Measurements from ENCODE around the gene SFXN3. TPM values are rescaled to one million over a fixed set of nuclear protein-coding genes. Genes with fewer than 3 reads are reported as not detected.

The SFXN3 gene
- total and polyA plus RNA-seq, 10 of the 15 experiments (the other 5 are each of a cell fraction or from before 2014, with no cell fraction given), result 0.05 to 11.3 (median 1.2) TPM

DNA sequence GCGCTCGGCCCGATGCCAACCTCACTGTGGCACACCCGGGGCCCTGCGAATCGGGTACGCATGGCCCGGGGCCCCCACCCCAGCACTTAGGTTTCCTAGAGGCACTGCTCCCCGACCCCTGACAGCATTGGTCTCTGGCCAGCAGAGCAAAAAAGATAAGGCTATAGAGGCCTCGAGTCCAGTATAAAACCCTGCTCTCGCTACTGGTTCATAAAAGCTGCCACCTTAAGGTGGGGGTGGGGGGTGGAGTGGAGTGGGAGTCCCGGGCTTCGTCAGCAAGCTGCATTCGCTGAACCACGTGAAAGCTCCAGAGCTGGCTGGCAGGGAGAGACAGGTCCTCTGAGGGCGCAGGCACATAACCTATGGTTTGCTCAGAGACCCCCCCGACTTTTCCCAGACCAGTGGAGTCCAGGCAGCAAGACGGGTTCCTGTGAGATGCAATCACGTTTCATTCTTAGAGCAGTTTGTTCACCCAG is 32.1 kb downstream of the SFXN3 start:
- RAD21 ChIA-PET (ENCODE audit: unreplicated experiment), result interaction anchor here (2.5 to 7.5 kb wide), 2 partner anchors 12 to 21 kb away, joined by 17 to 68 read pairs; no protein-coding TSS in a partner anchor
- Histone ChIP-seq H3K4me2 (ENCODE audit: control insufficient read depth, insufficient read depth) (peak overlapping the region; percentile 82), H3K36me3 (ENCODE audit: control insufficient read depth in 2 of 2, insufficient read depth in 2 of 2, low read length in 1 of 2) (no peaks in the 10 kb centered on the region), H3K9ac (ENCODE audit: control insufficient read depth, insufficient read depth, low read length) (peak overlapping the region; percentile 98), H3K4me1 (ENCODE audit: control insufficient read depth, insufficient read depth, low read length) (peaks cover 45% of the 10 kb centered on the region), H3K27me3 (replicated peaks in 1 of 2; ENCODE audit: control insufficient read depth in 2 of 2, insufficient read depth in 2 of 2, low read length in 1 of 2) (peaks cover 2 to 3% of the 10 kb centered on the region in 2 experiments; a peak in 1 of 4 replicates), H3K4me3 (peak overlapping the region; percentile 95; the same call in 1 of the 2 replicates), H2AFZ (ENCODE audit: control insufficient read depth, low read depth, low read length) (peak overlapping the region; percentile 84), H3K9me3 (replicated peaks; ENCODE audit: control insufficient read depth, insufficient read depth, low read length) (no peaks in the 10 kb centered on the region), H4K20me1 (ENCODE audit: control insufficient read depth, insufficient read depth) (no peaks in the 10 kb centered on the region), H3K79me2 (ENCODE audit: control insufficient read depth, insufficient read depth, low read length) (peaks cover 18% of the 10 kb centered on the region), H3K27ac (ENCODE audit: control insufficient read depth, insufficient read depth) (no peak overlapping the region)
- ATAC-seq, result no peak
- TF ChIP-seq IKZF1 (conservative IDR thresholded peaks at IDR 0.05) (no peak), ETV6 (conservative IDR thresholded peaks at IDR 0.05 in 1 of 2, IDR thresholded peaks at IDR 0.05 in 1 of 2; ENCODE audit: borderline replicate concordance in 1 of 2, low read depth in 1 of 2) (no peak), SP1 (IDR thresholded peaks at IDR 0.05; ENCODE audit: low read depth, low read length) (no peak), GABPA (IDR thresholded peaks at IDR 0.05; ENCODE audit: low read depth) (no peak), NFYB (IDR thresholded peaks at IDR 0.05; ENCODE audit: insufficient read depth, low read depth, low read length) (no peak), TCF3 (IDR thresholded peaks at IDR 0.05; ENCODE audit: borderline replicate concordance, insufficient read depth, low read depth, low read length) (no peak), STAT1 (conservative IDR thresholded peaks at IDR 0.05) (no peak)
- TF ChIP-seq, protein P1, sequence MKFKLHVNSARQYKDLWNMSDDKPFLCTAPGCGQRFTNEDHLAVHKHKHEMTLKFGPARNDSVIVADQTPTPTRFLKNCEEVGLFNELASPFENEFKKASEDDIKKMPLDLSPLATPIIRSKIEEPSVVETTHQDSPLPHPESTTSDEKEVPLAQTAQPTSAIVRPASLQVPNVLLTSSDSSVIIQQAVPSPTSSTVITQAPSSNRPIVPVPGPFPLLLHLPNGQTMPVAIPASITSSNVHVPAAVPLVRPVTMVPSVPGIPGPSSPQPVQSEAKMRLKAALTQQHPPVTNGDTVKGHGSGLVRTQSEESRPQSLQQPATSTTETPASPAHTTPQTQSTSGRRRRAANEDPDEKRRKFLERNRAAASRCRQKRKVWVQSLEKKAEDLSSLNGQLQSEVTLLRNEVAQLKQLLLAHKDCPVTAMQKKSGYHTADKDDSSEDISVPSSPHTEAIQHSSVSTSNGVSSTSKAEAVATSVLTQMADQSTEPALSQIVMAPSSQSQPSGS (IDR thresholded peaks at IDR 0.05; ENCODE audit: low read length), result no peak
- TF ChIP-seq, protein P2, sequence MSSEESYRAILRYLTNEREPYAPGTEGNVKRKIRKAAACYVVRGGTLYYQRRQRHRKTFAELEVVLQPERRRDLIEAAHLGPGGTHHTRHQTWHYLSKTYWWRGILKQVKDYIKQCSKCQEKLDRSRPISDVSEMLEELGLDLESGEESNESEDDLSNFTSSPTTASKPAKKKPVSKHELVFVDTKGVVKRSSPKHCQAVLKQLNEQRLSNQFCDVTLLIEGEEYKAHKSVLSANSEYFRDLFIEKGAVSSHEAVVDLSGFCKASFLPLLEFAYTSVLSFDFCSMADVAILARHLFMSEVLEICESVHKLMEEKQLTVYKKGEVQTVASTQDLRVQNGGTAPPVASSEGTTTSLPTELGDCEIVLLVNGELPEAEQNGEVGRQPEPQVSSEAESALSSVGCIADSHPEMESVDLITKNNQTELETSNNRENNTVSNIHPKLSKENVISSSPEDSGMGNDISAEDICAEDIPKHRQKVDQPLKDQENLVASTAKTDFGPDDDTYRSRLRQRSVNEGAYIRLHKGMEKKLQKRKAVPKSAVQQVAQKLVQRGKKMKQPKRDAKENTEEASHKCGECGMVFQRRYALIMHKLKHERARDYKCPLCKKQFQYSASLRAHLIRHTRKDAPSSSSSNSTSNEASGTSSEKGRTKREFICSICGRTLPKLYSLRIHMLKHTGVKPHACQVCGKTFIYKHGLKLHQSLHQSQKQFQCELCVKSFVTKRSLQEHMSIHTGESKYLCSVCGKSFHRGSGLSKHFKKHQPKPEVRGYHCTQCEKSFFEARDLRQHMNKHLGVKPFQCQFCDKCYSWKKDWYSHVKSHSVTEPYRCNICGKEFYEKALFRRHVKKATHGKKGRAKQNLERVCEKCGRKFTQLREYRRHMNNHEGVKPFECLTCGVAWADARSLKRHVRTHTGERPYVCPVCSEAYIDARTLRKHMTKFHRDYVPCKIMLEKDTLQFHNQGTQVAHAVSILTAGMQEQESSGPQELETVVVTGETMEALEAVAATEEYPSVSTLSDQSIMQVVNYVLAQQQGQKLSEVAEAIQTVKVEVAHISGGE (CRISPR knock-in tag; IDR thresholded peaks at IDR 0.05), result no peak
- in situ Hi-C loops (cut with MboI) (no loop called here), intact Hi-C loops (cut with micrococcal nuclease; ENCODE audit: unreplicated experiment) (no loop called here)
- BruUV-seq (replicated peaks), result no TSS peak
- DNase-seq (ENCODE audit: low read depth, low spot score), result no peak
- WGBS (ENCODE audit: insufficient coverage, insufficient replicate concordance, low lambda C conversion rate, missing lambda C conversion rate), result 13% methylated on average over 19 of the region's 19 CpGs
- CTCF ChIA-PET, result interaction anchor here (0.6 to 23.4 kb wide), 5 partner anchors 13 to 79 kb away, joined by 3 to 885 read pairs (median 15); partner anchors contain the start of gene KAZALD1
- SMC1A ChIA-PET (ENCODE audit: uncharacterized antibody, unreplicated experiment), result interaction anchor here (1.2 to 2.9 kb wide), 3 partner anchors 12 to 79 kb away, joined by 3 to 16 read pairs (median 5); no protein-coding TSS in a partner anchor
- POLR2A ChIA-PET, result interaction anchor here (0.5 to 5.2 kb wide), 4 partner anchors 12 to 648 kb away, joined by 3 to 42 read pairs (median 18); no protein-coding TSS in a partner anchor
- FAIRE-seq, result no peak
